Left forelimb (tissue), 1 donor: ENCODE measurements around the gene LMX1B.
"Not testable (repeated sequence)": the region's sequence is repeated elsewhere in the genome, so short reads cannot be mapped to it uniquely, and the experiment has no call there.

Source experiments
- DNase-seq: peaks from one replicate; pipeline ENCODE4 v3.0.0-alpha.2; 2018; ENCODE audit warnings: low spot score

LMX1B gene

GRCh38 chr9:126613651-126614050, at the start of gene LMX1B:
Gene LMX1B (plus strand): TSS chr9:126613928. CDS start chr9:126614450, 522 bp downstream.
- DNase-seq, result peak; percentile 80

GRCh38 chr9:126564128-126564527, 49.6 kb upstream of the LMX1B start:
- DNase-seq, result no peak

GRCh38 chr9:126564716-126565115, 49.0 kb upstream of the LMX1B start:
- no peak for DNase-seq

GRCh38 chr9:126565336-126566128, 48.2 kb upstream of the LMX1B start:
- DNase-seq, result no peak

GRCh38 chr9:126569036-126569435, 44.7 kb upstream of the LMX1B start:
- no peak for DNase-seq

- no peak for DNase-seq
These were observed 35.7 kb upstream of the LMX1B start for GRCh38 chr9:126578029-126578428.

- DNase-seq, result not testable (repeated sequence)
These were observed 33.4 kb upstream of the LMX1B start for GRCh38 chr9:126580319-126580718.

- no peak for DNase-seq
These were observed 31.8 kb upstream of the LMX1B start for GRCh38 chr9:126581893-126582292.

- DNase-seq, result no peak
These were observed 31.3 kb upstream of the LMX1B start for GRCh38 chr9:126582427-126582826.

GRCh38 chr9:126583144-126583760, 30.5 kb upstream of the LMX1B start:
- no peak for DNase-seq

- no peak for DNase-seq
These were observed 29.1 kb upstream of the LMX1B start for GRCh38 chr9:126584611-126585010.

GRCh38 chr9:126586236-126586635, 27.5 kb upstream of the LMX1B start:
- no peak for DNase-seq

GRCh38 chr9:126587187-126588185, 26.2 kb upstream of the LMX1B start:
- DNase-seq, result no peak

GRCh38 chr9:126588491-126589168, 25.1 kb upstream of the LMX1B start:
- no peak for DNase-seq

GRCh38 chr9:126589349-126589748, 24.4 kb upstream of the LMX1B start:
- no peak for DNase-seq

- no peak for DNase-seq
These were observed 22.6 kb upstream of the LMX1B start for GRCh38 chr9:126591083-126591482.

GRCh38 chr9:126591922-126592321, 21.8 kb upstream of the LMX1B start:
- DNase-seq, result no peak

- no peak for DNase-seq
These were observed 21.3 kb upstream of the LMX1B start for GRCh38 chr9:126592461-126592860.

GRCh38 chr9:126595982-126596381, 17.7 kb upstream of the LMX1B start:
- DNase-seq, result no peak

- peak; percentile 25 for DNase-seq
These were observed 14.6 kb upstream of the LMX1B start for GRCh38 chr9:126599047-126599650.
